ENCODE measurements around the gene PYCARD.
A peak's percentile ranks its signal among the peaks of the same experiment; 100 is the strongest.
"Not testable (repeated sequence)": the region's sequence is repeated elsewhere in the genome, so short reads cannot be mapped to it uniquely, and the experiment has no call there.

Gene PYCARD

DNA sequence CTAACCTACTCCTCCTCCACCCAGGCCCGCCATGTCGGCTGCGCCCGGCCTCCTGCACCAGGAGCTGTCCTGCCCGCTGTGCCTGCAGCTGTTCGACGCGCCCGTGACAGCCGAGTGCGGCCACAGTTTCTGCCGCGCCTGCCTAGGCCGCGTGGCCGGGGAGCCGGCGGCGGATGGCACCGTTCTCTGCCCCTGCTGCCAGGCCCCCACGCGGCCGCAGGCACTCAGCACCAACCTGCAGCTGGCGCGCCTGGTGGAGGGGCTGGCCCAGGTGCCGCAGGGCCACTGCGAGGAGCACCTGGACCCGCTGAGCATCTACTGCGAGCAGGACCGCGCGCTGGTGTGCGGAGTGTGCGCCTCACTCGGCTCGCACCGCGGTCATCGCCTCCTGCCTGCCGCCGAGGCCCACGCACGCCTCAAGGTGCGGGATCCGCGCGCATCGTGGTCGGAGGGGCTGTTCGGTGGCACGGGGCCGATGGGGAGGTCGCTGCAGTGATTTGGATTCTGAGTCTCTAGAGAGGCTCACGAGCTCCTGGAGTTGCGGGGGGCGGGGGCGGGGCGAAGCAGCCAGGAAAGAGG, 12.2 kb upstream of the PYCARD start:
- DNase-seq = no peak

DNA sequence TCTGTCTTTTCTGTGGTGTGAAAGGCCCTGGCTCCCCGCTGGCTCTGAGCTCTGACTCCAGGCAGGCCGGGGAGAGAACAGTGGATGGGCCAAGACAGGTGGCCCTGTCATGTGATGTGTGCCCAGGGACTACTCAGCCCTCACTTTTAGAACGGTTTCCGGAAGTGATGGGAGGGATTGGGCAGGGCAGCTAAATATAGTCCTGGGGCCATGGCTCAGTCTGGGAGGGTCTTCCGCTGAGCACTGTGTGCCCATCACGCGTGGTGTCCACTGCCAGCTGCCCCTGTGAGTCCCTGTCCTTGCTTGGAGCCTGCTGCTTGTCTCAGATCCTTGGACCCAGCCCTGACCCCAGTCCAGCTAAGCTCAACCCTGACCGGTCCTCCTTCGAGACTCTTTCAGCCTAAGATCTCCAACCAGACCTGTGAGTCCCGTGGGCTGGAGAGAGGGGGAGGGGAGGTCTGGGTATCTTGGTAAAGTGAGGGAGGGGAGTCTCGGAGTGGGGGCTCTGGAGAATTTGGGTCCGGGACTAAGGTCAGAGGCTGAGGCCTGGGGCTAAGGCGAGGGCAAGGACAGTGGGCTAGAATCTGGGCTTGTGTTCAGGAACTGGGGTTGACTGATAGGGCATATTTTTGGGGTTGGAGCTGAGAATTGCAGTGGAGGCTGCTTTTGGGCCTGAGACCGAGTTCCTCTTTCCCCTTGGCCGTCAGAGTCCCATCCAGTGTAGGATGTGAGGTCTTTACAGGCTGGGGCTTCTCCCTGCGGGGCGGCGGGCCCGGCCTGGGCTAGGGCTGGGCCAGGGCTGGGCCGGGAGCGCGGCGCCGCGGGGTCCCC, 11.5 kb upstream of the PYCARD start, which contains the start of gene TRIM72:
TRIM72 (plus strand) TSS at position 243 of the 831 bp plus-strand sequence. CDS start 620 bp downstream, outside the sequence.
- no peak for DNase-seq

DNA sequence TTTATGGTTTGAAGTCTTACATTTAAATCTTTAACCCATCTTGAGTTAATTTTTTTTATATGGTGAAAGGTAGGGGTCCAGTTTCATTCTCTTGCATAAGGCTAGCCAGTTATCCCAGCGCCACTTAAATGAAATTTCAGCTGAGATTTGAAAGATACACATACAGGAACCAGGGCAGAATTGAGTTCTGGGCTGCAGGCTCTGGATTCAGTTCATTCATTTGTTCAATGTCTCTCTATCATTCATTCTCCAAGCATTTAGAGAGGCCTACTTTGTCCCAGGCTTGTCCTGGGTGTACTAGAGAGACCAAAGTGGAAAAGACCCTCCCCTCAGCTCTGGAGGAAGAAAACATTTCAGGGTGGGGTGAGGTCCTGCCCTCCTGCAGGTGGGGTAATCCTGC, 10.8 kb upstream of the PYCARD start:
- DNase-seq = no peak

DNA sequence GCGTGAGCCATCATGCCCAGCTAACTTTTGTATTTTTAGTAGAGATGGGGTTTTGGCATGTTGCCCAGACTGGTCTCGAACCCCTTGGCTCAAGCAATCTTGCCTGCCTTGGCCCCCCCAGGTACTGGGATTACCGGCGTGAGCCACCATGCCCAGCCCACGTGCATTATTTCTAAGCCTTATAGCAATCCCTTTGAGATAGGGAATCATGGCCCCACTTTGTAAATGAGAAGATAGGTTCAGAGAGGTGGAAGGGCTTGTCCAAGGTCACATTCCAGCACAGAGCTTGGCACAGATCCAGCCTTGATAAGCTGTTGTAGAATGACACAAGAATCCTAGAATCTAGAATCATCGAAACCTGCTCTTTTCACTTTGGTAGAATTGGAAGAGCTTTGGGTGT, 4.2 kb upstream of the PYCARD start:
- DNase-seq = no peak

DNA sequence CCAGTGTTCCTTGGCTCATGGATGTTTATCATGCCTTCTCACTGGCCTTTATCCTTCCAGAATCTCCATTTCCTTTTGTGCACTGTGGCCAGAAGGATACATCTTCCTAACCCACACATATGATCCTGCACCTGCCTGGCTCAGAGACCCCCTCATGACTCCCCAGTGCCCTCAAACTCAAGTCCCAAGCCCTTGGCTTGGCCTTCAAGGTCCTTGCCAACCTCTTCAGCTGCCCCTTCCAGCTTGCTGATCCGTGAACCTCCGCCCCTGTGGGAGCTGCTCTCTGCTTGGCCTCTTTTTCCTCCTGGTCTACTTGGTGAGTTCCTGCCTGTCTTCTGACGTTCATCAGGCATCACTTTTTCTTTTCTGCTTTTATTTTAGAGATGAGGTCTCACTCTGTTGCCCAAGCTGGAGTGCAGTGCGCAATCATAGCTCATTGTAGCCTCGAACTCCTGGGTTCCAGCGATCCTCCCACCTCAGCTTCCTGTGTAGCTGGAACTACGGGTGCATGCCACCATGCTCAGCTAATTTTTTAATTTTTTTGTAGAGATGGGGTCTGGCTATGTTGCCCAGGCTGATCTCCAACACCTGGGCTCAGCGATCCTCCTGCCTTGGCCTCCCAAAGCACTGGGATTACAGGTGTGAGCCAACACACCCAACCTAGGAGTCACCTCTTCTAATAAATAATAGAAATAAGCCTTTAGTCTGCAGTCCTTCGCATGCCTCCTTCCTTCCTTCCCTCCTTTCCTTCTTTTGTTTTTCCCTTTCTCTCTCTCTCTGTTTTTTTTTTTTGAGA, 2.5 kb upstream of the PYCARD start:
- DNase-seq = no peak

DNA sequence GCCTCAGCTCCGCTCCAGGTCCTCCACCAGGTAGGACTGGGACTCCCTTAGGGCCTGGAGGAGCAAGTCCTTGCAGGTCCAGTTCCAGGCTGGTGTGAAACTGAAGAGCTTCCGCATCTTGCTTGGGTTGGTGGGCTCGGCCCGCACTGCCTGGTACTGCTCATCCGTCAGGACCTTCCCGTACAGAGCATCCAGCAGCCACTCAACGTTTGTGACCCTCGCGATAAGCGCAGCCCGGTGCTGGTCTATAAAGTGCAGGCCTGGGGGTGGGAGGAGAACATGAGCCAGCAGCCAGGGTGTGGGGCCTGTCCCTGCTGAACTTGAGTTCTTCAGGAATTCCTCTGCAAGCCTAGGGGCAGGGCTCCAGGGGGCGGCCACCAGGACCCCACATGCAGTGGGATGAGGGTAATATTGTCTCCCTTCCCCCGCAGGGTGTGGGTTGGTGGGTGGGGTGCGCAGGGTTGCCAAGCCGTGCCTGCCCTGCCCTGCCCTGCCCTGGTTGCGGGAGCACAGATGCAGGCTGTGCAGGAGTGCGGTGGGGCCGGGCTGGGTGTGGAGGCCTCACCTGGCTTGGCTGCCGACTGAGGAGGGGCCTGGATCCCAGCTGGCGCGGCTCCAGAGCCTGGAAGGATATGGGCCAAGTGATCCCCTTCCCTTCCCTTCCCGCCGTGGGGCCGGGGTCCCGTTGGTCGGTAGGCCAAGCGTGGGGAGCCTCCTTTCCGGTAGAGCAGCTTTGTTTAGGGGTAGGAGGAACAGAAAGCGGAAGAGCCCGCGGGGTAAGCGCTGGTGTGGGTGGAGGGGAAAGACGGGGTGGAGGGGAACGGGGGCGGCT, 762 bp downstream of the PYCARD start:
- no peak for DNase-seq

DNA sequence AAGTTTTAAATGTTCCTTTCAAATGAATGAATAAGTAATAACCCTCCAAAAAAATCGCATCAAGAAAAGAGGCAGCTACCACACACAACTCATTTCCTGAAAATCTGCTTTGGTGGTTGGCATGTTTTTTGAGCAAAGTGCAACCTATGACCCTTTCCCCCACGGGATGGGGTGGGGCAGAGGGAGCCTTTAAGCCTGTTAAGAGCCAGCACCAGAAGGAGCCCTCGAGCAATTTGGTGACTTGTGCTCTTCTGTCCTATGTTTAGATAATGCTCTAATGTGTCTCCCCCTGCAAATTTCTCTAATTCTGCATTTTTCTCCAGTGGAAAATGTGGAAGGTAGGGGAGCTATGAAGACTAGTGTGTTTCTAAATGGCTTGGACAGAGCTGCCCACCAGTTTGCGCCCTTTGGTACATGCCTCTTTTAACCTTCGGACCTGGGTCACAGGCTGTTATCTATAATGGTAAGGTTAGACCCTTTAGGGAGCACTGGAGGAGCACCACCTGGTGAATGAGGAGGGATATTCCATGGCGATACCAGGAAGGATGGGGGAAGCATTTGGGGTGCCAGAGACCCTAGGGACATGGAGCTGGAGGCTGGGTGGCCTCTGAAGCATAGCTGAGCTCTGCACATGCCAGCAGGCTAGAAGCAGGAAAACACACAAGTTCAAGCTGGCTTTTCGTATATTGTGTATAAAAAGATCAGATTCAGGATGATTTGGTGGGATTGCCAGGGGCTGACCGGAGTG, 1.6 kb downstream of the PYCARD start:
- peak; percentile 50 for DNase-seq

DNA sequence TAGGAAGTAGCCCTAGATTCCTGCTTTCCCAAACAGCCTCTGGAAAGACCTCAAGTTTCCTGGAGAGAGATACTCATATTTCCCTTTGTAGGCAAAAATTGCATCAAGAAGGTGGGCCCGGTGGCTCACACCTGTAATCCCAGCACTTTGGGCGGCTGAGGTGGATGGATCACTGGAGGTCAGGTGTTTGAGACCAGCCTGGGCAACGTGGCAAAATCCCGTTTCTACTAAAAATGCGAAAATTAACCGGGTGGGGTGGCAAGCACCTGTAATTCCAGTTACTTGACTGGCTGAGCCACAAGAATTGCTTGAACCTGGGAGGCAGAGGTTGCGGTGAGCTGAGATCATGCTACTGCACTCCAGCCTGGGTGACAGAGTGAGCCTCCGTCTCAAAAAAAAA, 2.4 kb downstream of the PYCARD start:
- not testable (repeated sequence) for DNase-seq

DNA sequence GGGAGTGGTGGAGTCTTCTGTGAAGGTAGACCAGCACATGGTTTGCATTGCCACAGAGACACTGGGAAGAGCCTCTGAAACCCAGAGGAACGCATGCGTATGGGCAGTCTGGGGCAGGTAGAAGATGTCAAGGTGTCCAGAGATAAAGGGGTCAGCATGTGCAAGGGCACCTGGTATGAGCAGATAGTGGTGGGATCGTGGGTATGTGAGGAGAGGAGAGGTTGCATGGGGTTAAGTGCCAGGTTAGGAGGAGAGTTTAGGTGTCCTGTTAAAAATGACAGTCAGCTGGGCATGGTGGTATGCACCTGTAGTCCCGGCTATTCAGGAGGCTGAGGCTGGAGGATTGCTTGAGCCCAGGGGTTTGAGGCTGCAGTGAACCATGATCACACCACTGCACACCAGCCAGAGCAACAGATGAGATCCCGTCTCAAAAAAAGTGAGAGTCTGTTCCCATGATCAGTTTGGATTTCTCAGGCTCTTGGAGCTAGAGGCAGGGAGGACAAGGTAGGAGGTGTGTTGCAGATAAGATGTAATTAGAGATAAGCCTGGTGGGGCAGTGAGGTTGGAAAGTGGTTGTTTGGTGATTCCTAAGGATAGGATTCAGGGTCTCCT, 3.0 kb downstream of the PYCARD start:
- DNase-seq = no peak

DNA sequence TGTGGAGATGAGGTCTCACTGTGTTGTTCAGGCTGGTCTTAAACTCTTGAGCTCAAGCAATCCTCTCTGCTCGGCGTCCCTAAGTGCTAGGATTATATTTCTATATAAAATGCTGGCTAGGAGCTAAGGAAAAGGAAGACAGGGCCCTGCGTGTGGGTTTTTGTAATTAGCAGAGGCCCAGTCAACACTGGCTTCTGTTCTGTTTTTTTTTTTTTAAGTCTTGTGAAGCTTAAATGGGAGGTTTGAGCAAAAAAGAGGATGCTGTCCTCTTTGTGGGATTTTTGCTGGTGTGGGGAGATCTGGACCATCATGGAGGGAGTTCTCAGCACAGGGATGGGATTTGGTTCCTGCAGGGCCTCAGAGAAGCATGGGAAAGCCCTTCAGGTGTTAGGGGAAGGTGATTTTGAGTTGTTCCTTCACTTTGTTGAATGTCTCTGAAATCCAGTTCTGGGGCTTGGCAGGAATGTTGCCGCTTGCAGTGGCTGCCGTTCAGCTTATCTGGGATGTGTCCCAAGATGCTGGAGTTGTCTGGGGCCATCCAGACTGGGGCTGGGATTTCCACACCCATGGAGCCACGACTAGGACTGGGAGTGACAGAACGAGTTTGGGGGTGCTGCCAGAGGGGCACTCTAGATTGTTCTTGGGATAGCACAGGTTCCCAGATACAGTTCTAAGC, 4.2 kb downstream of the PYCARD start:
- no peak for DNase-seq

DNA sequence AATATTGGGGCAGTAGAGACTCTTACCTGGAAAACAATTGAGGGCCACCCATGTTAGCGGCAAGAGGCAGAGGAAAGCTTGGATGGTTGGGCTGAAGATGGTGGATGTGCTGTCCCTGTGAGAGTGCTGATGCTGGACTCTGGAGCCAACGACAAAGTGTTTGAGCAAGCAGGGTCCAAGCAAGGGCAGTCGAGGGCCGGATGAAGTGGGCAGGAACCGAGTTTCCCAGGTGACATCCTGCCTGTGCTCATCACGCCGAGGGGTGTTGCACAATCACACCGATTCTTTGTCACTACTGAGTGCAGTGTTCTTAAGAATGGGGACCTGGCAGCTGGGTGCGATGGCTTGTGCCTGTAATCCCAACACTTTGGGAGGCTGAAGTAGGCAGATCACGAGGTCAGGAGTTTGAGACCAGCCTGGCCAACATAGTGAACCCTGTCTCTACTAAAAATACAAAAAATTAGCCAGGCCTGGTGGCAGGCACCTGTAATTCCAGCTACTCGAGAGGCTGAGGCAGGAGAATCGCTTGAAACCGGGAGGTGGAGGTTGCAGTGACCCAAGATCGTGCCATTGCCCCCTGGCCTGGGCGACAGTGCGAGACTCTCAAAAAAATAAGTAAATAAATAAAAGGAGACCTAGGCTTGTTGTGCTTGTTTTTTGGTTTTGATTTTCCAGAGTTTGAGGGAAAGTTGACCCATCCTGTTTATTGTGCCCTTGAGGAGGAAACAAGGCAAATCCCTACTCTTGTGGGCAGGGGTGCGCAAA, 6.1 kb downstream of the PYCARD start:
- no peak for DNase-seq

DNA sequence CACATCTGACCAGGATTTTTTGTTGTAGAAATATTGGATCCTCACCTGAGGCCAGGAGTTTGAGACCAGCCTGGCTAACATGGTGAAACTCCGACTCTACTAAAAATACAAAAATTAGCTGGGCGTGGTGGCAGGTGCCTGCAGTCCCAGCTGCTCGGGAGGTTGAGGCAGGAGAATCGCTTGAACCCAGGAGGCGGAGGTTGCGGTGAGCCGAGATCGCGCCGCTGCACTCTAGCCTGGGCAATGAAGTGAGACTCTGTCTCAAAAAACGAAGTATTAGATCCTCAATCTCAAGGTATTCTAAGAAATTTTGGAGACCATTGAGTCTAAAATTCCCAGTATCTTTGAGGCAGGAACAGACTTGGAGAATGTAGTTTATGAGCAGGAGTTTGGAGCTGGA, 6.7 kb downstream of the PYCARD start:
- DNase-seq = not testable (repeated sequence)

DNA sequence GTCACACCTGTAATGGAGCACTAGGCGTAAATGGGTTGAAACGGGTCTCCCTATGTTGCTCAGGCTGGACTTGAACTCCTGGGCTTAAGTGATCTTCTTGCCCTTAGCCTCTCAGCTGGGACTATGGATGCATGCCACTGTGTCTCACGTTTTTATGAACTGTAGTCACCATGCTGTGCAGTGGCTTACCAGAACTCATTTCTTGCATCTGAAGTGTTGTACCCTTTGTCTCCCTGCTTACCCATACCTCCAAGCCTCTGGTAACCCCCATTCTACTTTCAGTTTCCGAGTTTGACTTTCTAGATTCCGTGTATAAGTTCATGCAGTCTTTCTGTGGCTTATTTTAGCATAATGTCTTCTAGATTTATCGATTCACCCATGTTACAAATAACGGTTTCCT, 7.7 kb downstream of the PYCARD start:
- DNase-seq = no peak

DNA sequence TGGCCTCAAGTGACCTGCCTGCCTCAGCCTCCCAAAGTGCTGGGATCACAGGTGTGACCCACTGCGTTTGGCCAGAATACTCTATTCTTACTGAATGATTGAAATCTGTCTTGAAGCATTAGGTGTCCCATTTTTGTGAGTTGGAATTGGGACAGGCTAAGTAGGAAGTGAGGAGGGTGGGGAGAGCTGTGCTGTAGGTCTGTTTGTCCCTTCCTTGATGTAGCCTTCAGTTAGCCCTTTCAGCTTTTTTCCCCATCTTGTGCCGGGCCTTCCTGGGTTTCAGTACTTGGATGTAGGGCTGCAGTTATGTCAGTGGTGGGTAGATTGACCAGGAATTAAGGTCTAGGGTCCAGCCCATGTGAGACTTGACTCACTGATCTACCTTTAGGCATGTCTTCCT, 8.7 kb downstream of the PYCARD start:
- DNase-seq = no peak

DNA sequence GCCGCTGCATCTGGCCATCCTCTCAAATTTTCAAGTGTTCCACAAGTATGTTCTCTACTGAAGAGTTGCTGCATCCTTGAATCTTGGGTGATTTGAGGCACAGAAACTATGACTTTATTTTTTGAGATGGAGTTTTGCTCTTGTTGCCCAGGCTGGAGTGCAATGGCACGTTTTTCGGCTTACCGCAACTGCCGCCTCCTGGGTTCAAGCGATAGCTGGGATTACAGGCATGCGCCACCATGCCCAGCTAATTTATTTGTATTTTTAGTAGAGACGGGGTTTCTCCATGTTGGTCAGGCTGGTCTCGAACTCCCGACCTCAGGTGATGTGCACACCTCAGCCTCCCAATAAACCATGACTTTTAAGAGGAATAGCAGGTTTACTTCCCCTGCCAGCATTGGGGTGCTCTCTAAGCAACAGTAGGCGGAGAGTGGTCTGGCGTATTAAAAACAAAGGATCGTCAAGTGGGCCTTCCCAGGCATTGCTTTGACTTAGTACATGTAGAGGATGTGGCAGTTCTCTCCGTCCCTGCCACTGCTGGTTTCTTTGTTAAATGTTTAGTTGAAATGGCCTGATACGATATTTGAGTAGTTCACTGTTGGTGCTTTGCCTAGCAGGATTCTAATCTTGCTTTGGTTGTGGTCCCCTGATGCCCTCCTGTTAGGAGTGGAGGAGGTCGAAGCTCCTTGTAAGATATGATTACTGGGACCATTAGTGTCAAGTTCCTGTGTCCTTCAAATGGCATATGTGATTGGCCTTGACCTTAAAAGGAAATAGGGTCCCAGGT, 9.5 kb downstream of the PYCARD start:
- DNase-seq = no peak

DNA sequence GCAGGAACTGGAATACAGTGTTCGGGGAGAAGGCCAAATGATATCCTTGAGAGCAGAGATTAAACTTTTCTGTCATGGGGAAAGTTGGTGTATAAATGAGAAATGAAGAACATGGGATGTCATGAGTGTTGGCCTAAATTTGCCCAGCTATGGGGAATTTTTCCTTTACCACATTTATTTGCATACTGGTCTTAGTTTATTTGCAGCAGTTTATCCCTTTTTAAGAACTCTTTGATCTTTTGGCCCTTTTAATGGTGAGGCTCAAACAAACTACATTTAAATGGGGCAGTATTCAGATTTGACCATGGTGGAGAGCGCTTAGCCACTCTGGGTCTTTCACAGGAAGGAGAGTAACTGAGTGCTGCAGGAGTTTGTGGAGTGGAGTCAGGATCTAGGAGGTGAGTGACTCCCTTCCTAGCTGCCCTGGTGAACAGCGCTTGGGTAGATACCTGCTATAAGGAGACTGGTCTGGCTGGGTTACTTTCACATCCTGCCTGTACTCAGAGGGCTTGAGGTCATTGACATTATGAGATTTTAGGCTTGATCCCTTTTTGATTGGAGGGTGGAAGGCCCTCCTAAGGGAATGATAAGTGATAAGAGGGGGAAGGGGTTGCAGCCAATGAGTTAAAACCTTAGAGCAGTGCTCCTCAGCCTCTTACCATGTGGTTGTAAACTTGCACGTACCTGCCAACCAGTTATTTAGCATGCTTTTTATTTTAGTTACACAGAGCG, 10.7 kb downstream of the PYCARD start:
- DNase-seq = no peak

DNA sequence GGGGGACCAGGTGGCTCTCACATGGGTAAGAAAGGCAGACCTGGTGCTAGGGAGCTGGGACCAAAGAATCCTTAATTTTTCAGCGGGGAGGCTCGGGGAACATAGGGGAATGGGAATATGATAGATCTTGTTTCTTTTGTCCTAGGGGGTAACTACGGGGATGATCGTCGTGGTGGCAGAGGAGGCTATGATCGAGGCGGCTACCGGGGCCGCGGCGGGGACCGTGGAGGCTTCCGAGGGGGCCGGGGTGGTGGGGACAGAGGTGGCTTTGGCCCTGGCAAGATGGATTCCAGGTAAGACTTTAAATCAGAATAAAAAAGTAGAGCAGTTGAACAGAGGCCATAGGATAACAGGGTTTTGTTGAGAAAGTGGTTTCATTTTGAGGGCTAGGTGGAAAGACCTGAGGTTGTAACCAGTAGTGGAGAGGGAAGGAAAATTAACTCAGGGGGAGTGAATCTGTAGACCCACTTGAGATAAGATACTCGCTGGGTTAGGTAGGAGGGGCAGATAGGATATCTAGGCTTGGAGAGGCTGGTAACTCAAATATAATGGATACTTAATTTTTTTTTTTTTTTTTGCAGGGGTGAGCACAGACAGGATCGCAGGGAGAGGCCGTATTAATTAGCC, 11.6 kb downstream of the PYCARD start:
- no peak for DNase-seq

DNA sequence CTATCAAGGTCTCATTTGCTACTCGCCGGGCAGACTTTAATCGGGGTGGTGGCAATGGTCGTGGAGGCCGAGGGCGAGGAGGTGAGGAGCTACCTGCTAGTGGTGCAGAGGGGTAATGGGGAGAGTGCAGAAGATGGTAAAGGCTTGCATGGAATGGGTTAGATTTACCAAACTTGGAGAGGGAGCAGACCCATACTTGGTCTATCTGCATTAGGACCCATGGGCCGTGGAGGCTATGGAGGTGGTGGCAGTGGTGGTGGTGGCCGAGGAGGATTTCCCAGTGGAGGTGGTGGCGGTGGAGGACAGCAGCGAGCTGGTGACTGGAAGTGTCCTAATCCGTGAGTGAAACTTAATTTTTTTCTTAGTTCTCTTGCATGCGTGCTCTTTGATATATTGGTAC, 12.5 kb downstream of the PYCARD start:
- DNase-seq = no peak

Measured in KG1 (cell line).